K562 (cell line): ENCODE data around the gene FBXO28. TPM values are rescaled to one million over a fixed set of nuclear protein-coding genes. Genes with fewer than 3 reads are reported as not detected.

Experiments used
- CAMTA2 ChIP-seq: fragments of 250-450 bp; sonication (Bioruptor Pico); conservative IDR thresholded peaks from 2 replicates; pipeline ENCODE4 v1.5.1; 2022
- CBFA2T3 ChIP-seq: fragments of 450-650 bp; IDR thresholded peaks from 2 replicates; pipeline ENCODE4 v1.6.1; 2017
- E2F3 ChIP-seq: fragments of 250-450 bp; sonication (Bioruptor Pico); IDR thresholded peaks from 2 replicates; pipeline ENCODE4 v1.4.0; 2020; ENCODE audit warnings: mild to moderate bottlenecking
- ELF4 ChIP-seq: fragments of 450-650 bp; formaldehyde crosslinking; IDR thresholded peaks from 2 replicates; pipeline ENCODE4 v1.4.0; 2022; ENCODE audit warnings: missing genetic modification characterization
- EWSR1 ChIP-seq: fragments of 450-650 bp; IDR thresholded peaks from 2 replicates; pipeline ENCODE4 v1.6.1; 2018; ENCODE audit warnings: borderline replicate concordance, mild to moderate bottlenecking, low read depth, moderate library complexity; ENCODE audit not compliant: partially characterized antibody
- FOXK2 ChIP-seq, 2 experiments: fragments of 450-650 bp; IDR thresholded peaks in 1 of 2; conservative IDR thresholded peaks in 1 of 2; 2 replicates each; pipeline ENCODE4 v1.6.1; 2016; ENCODE audit warnings: low read depth in 2 of 2, mild to moderate bottlenecking in 1 of 2
- HDAC3 ChIP-seq: fragments of 450-650 bp; IDR thresholded peaks from 2 replicates; pipeline ENCODE4 v1.6.1; 2018; ENCODE audit warnings: borderline replicate concordance, mild to moderate bottlenecking, moderate library complexity; ENCODE audit not compliant: partially characterized antibody
- KAT7 ChIP-seq: sonication (generic); formaldehyde crosslinking; IDR thresholded peaks from 2 replicates; pipeline ENCODE4 v1.8.0; 2022; ENCODE audit warnings: missing genetic modification reagents, mild to moderate bottlenecking, borderline replicate concordance
- MAFK ChIP-seq: IDR thresholded peaks from 2 replicates; pipeline ENCODE4 v1.6.1; 2011; ENCODE audit warnings: low read length, improper control_type of control experiment
- NONO ChIP-seq, 2 experiments: fragments of 200-400 bp in 1 of 2; fragments of 450-650 bp in 1 of 2; formaldehyde crosslinking in 1 of 2; IDR thresholded peaks; 2 replicates each; pipeline ENCODE4 v1.6.1; 2017; ENCODE audit warnings: low read depth in 2 of 2, mild to moderate bottlenecking in 2 of 2, moderate library complexity in 2 of 2, low read length in 1 of 2
- NR2C1 ChIP-seq, 2 experiments: fragments of 450-650 bp; IDR thresholded peaks; 2 replicates each; pipeline ENCODE4 v1.6.1; 2017; ENCODE audit warnings: mild to moderate bottlenecking in 2 of 2, antibody characterized with exemption in 1 of 2, inconsistent platforms in 1 of 2, missing compliant biosample characterization in 1 of 2, missing genetic modification characterization in 1 of 2
- NR2C2 ChIP-seq, 2 experiments: fragments of 200-800 bp in 1 of 2; sonication (Bioruptor generic) in 1 of 2; sonication (generic) in 1 of 2; formaldehyde crosslinking in 1 of 2; IDR thresholded peaks; 2 replicates each; pipeline versions ENCODE4 v1.6.1 to v1.8.0; 2016 to 2022; ENCODE audit warnings: mild to moderate bottlenecking in 1 of 2, missing compliant biosample characterization in 1 of 2, missing genetic modification characterization in 1 of 2, missing genetic modification reagents in 1 of 2
- PPARD ChIP-seq: fragments of 250-450 bp; sonication (Bioruptor Pico); IDR thresholded peaks from 2 replicates; pipeline ENCODE4 v1.8.0; 2022; ENCODE audit warnings: inconsistent platforms, mild to moderate bottlenecking, moderate library complexity
- SAP30 ChIP-seq: fragments of 200-600 bp; sonication (generic); IDR thresholded peaks from 2 replicates; pipeline ENCODE4 v1.6.1; 2012; ENCODE audit warnings: borderline replicate concordance, low read depth, mild to moderate bottlenecking, moderate library complexity, low read length, control low read depth, inconsistent platforms; ENCODE audit not compliant: insufficient read depth, poor library complexity, severe bottlenecking
- SOX6 ChIP-seq: fragments of 450-650 bp; IDR thresholded peaks from 2 replicates; pipeline ENCODE4 v1.6.1; 2014; ENCODE audit warnings: mild to moderate bottlenecking
- ZNF3 ChIP-seq: fragments of 250-450 bp; sonication (Bioruptor Pico); IDR thresholded peaks from 2 replicates; pipeline ENCODE4 v1.5.0; 2021; ENCODE audit warnings: mild to moderate bottlenecking, moderate library complexity
- polyA plus RNA-seq, 8 experiments: library from polyadenylated mRNA; depleted of rRNA in 4 of 8; stranded (reverse) in 5 of 8; unstranded in 3 of 8; fragments of >200 nt; fragmentation: Nextera tagmentation in 2 of 8; fragmentation: Illumina TruSeq in 1 of 8; extraction: Ambion mirVana in 2 of 8; extraction: Trizol in 1 of 8; gene quantifications; 2 replicates each; pipeline versions ENCODE4 v1.2.1 to v1.2.3, GENCODE V29; 2011 to 2014; ENCODE audit warnings: inconsistent platforms in 1 of 8, missing spikeins in 1 of 8
- total RNA-seq, 7 experiments: library from RNA; depleted of rRNA in 6 of 7; stranded (reverse); fragments of >200 nt in 6 of 7; fragmentation: Illumina TruSeq in 2 of 7; extraction: Trizol in 2 of 7; gene quantifications; 2 replicates each; pipeline versions ENCODE4 v1.2.1 to v1.2.3, GENCODE V29; 2011 to 2021; ENCODE audit warnings: low replicate concordance in 1 of 7
- TF ChIP-seq, protein P1 (sequence below): fragments of 250-450 bp; sonication (Bioruptor Pico); IDR thresholded peaks from 2 replicates; pipeline ENCODE4 v1.4.0; 2020
- TF ChIP-seq, protein P2 (sequence below), 2 experiments: fragments of 450-650 bp; IDR thresholded peaks; 2 replicates each; pipeline ENCODE4 v1.6.1; 2016
- TF ChIP-seq, protein P3 (sequence below): fragments of 250-450 bp; sonication (Bioruptor Pico); IDR thresholded peaks from 2 replicates; pipeline ENCODE4 v1.8.0; 2022; ENCODE audit warnings: inconsistent platforms
- TF ChIP-seq, protein P4 (sequence below), 2 experiments: IDR thresholded peaks; 2 replicates each; pipeline ENCODE4 v1.6.1; 2011; ENCODE audit warnings: borderline replicate concordance in 1 of 2, control low read depth in 1 of 2, low read depth in 1 of 2, low read length in 1 of 2, mild to moderate bottlenecking in 1 of 2, mixed read lengths in 1 of 2, moderate library complexity in 1 of 2; ENCODE audit not compliant: insufficient read depth in 1 of 2, insufficient read length in 1 of 2, poor library complexity in 1 of 2, severe bottlenecking in 1 of 2; ENCODE audit errors: extremely low read depth in 1 of 2

FBXO28 gene
- total and polyA plus RNA-seq, 9 of the 15 experiments (the other 6 are each of a cell fraction or from before 2014, with no cell fraction given) = 4.1 to 34.8 (median 25.3) TPM

DNA sequence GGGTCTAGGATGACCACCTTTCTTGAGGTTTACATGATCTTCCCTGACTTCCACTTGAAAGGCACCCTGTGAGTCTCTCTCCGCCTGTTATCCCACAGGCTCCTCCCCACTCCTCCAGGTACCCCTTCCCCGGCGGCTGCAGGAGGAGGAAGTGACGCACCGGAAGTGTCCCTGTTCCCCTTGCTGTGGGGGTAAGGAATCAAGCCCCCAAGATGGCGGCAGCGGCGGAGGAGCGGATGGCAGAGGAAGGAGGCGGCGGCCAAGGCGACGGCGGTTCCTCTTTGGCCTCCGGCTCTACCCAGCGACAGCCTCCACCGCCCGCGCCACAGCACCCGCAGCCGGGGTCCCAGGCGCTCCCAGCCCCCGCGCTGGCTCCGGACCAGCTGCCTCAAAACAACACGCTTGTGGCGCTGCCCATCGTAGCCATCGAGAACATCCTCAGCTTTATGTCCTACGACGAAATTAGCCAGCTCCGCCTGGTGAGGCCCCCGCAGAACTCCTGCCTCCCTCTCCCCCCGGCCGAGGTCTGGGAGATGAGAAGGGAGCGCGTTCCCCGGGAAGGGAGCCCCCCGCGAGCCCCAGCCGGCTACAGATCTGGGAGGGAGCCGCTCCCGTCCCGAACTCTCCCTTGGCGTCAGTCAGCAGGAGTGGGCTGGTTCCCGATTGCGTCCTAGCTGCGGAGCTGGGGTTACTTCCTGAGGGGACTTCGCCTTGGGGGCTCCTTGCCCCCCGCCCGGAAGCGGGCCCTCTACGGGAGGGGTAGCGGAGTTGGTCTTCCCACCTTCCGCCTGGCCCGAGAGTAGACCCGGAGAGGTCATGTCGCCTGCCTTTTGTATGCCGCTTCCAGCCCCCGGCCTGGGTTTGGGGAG lies at the start of gene FBXO28 (continued):
- TF ChIP-seq, protein P1, sequence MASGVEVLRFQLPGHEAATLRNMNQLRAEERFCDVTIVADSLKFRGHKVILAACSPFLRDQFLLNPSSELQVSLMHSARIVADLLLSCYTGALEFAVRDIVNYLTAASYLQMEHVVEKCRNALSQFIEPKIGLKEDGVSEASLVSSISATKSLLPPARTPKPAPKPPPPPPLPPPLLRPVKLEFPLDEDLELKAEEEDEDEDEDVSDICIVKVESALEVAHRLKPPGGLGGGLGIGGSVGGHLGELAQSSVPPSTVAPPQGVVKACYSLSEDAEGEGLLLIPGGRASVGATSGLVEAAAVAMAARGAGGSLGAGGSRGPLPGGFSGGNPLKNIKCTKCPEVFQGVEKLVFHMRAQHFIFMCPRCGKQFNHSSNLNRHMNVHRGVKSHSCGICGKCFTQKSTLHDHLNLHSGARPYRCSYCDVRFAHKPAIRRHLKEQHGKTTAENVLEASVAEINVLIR (CRISPR knock-in tag) = peak; percentile 93
- TF ChIP-seq E2F3 = 0 out of 2 replicates have a peak, but pooled peaks have one; percentile 39
- no peak for TF ChIP-seq CBFA2T3
- TF ChIP-seq KAT7 (CRISPR knock-in tag) = peak; percentile 89; the same call in 1 of the 2 replicates
- no peak for TF ChIP-seq CAMTA2 (CRISPR knock-in tag)
- peak; percentile 55; the same call in 1 of the 2 replicates for TF ChIP-seq SOX6
- TF ChIP-seq FOXK2 (conservative IDR thresholded peaks at IDR 0.05 in 1 of 2, IDR thresholded peaks at IDR 0.05 in 1 of 2; ENCODE audit: low read depth in 2 of 2) = peak; percentile 79 to 85
- no peak for TF ChIP-seq ZNF3 (CRISPR knock-in tag)
- TF ChIP-seq NR2C1 (IDR thresholded peaks at IDR 0.05) = peak; percentile 48; the same call in 1 of the 2 replicates
- TF ChIP-seq NR2C1 (tag; IDR thresholded peaks at IDR 0.05) = peak; percentile 74
- no peak for TF ChIP-seq HDAC3
- TF ChIP-seq MAFK = 0 out of 2 replicates have a peak, but pooled peaks have one; percentile 4
- TF ChIP-seq, protein P2, sequence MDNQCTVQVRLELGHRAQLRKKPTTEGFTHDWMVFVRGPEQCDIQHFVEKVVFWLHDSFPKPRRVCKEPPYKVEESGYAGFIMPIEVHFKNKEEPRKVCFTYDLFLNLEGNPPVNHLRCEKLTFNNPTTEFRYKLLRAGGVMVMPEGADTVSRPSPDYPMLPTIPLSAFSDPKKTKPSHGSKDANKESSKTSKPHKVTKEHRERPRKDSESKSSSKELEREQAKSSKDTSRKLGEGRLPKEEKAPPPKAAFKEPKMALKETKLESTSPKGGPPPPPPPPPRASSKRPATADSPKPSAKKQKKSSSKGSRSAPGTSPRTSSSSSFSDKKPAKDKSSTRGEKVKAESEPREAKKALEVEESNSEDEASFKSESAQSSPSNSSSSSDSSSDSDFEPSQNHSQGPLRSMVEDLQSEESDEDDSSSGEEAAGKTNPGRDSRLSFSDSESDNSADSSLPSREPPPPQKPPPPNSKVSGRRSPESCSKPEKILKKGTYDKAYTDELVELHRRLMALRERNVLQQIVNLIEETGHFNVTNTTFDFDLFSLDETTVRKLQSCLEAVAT (IDR thresholded peaks at IDR 0.05) = 0 out of 4 replicates have a peak, but pooled peaks of 1 of the 2 experiments have one; percentile 39
- TF ChIP-seq NR2C2 (CRISPR knock-in tag; IDR thresholded peaks at IDR 0.05) = peak; percentile 79
- peak; percentile 79 for TF ChIP-seq NR2C2 (tag; IDR thresholded peaks at IDR 0.05)
- TF ChIP-seq PPARD (CRISPR knock-in tag) = no peak
- TF ChIP-seq, protein P3, sequence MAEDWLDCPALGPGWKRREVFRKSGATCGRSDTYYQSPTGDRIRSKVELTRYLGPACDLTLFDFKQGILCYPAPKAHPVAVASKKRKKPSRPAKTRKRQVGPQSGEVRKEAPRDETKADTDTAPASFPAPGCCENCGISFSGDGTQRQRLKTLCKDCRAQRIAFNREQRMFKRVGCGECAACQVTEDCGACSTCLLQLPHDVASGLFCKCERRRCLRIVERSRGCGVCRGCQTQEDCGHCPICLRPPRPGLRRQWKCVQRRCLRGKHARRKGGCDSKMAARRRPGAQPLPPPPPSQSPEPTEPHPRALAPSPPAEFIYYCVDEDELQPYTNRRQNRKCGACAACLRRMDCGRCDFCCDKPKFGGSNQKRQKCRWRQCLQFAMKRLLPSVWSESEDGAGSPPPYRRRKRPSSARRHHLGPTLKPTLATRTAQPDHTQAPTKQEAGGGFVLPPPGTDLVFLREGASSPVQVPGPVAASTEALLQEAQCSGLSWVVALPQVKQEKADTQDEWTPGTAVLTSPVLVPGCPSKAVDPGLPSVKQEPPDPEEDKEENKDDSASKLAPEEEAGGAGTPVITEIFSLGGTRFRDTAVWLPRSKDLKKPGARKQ (CRISPR knock-in tag) = no peak
- no peak for TF ChIP-seq EWSR1
- TF ChIP-seq SAP30 = peak; percentile 87
- TF ChIP-seq, protein P4, sequence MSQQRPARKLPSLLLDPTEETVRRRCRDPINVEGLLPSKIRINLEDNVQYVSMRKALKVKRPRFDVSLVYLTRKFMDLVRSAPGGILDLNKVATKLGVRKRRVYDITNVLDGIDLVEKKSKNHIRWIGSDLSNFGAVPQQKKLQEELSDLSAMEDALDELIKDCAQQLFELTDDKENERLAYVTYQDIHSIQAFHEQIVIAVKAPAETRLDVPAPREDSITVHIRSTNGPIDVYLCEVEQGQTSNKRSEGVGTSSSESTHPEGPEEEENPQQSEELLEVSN (IDR thresholded peaks at IDR 0.05; ENCODE audit: borderline replicate concordance in 1 of 2, extremely low read depth in 1 of 2, insufficient read depth in 1 of 2, insufficient read length in 1 of 2, low read depth in 1 of 2, low read length in 1 of 2, poor library complexity in 1 of 2, severe bottlenecking in 1 of 2) = no peak
- 0 out of 2 replicates have a peak, but pooled peaks have one; percentile 6 for TF ChIP-seq ELF4 (CRISPR knock-in tag)
- peak; percentile 75 to 91; a peak in 3 of 4 replicates for TF ChIP-seq NONO (IDR thresholded peaks at IDR 0.05; ENCODE audit: low read depth in 2 of 2, low read length in 1 of 2)
